ENCODE results near the gene SKIC2.

- TF ChIP-seq, protein P1, sequence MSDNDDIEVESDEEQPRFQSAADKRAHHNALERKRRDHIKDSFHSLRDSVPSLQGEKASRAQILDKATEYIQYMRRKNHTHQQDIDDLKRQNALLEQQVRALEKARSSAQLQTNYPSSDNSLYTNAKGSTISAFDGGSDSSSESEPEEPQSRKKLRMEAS (CRISPR knock-in tag; IDR thresholded peaks at IDR 0.05) = no peak
- TF ChIP-seq, protein P2, sequence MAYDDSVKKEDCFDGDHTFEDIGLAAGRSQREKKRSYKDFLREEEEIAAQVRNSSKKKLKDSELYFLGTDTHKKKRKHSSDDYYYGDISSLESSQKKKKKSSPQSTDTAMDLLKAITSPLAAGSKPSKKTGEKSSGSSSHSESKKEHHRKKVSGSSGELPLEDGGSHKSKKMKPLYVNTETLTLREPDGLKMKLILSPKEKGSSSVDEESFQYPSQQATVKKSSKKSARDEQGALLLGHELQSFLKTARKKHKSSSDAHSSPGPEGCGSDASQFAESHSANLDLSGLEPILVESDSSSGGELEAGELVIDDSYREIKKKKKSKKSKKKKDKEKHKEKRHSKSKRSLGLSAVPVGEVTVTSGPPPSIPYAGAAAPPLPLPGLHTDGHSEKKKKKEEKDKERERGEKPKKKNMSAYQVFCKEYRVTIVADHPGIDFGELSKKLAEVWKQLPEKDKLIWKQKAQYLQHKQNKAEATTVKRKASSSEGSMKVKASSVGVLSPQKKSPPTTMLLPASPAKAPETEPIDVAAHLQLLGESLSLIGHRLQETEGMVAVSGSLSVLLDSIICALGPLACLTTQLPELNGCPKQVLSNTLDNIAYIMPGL (CRISPR knock-in tag; IDR thresholded peaks at IDR 0.05) = no peak
- no peak for TF ChIP-seq CTCF (IDR thresholded peaks at IDR 0.05)
- TF ChIP-seq, protein P3, sequence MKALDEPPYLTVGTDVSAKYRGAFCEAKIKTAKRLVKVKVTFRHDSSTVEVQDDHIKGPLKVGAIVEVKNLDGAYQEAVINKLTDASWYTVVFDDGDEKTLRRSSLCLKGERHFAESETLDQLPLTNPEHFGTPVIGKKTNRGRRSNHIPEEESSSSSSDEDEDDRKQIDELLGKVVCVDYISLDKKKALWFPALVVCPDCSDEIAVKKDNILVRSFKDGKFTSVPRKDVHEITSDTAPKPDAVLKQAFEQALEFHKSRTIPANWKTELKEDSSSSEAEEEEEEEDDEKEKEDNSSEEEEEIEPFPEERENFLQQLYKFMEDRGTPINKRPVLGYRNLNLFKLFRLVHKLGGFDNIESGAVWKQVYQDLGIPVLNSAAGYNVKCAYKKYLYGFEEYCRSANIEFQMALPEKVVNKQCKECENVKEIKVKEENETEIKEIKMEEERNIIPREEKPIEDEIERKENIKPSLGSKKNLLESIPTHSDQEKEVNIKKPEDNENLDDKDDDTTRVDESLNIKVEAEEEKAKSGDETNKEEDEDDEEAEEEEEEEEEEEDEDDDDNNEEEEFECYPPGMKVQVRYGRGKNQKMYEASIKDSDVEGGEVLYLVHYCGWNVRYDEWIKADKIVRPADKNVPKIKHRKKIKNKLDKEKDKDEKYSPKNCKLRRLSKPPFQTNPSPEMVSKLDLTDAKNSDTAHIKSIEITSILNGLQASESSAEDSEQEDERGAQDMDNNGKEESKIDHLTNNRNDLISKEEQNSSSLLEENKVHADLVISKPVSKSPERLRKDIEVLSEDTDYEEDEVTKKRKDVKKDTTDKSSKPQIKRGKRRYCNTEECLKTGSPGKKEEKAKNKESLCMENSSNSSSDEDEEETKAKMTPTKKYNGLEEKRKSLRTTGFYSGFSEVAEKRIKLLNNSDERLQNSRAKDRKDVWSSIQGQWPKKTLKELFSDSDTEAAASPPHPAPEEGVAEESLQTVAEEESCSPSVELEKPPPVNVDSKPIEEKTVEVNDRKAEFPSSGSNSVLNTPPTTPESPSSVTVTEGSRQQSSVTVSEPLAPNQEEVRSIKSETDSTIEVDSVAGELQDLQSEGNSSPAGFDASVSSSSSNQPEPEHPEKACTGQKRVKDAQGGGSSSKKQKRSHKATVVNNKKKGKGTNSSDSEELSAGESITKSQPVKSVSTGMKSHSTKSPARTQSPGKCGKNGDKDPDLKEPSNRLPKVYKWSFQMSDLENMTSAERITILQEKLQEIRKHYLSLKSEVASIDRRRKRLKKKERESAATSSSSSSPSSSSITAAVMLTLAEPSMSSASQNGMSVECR (CRISPR knock-in tag; IDR thresholded peaks at IDR 0.05; ENCODE audit: borderline replicate concordance) = no peak
Measured at GRCh38 chr6:31915351-31915750, 43.6 kb upstream of the SKIC2 start.
